Progenitor cell of endocrine pancreas (in vitro differentiated cells): ENCODE data around the gene TADA2A. TPM values are rescaled to one million over a fixed set of nuclear protein-coding genes. Genes with fewer than 3 reads are reported as not detected.
"Not testable (repeated sequence)": the region's sequence is repeated elsewhere in the genome, so short reads cannot be mapped to it uniquely, and the experiment has no call there.

Experiments
- DNase-seq: peaks from one replicate; pipeline ENCODE4 v3.0.0; 2021; ENCODE audit warnings: low spot score; ENCODE audit not compliant: unreplicated experiment
- H3K27ac Mint-ChIP-seq: 2 replicates; pipeline ENCODE4 v1.8.0; 2021; ENCODE audit warnings: mild to moderate bottlenecking, moderate library complexity, mixed read lengths
- H3K27me3 Mint-ChIP-seq: 2 replicates; pipeline ENCODE4 v1.8.0; 2021; ENCODE audit warnings: mixed read lengths
- H3K36me3 Mint-ChIP-seq: 2 replicates; pipeline ENCODE4 v1.8.0; 2022; ENCODE audit warnings: mixed read lengths; ENCODE audit not compliant: insufficient read depth
- H3K4me1 Mint-ChIP-seq: 2 replicates; pipeline ENCODE4 v1.8.0; 2021; ENCODE audit warnings: low read depth, mixed read lengths
- H3K4me3 Mint-ChIP-seq: 2 replicates; pipeline ENCODE4 v1.8.0; 2021; ENCODE audit warnings: low read depth, mild to moderate bottlenecking, moderate library complexity, mixed read lengths
- H3K9me3 Mint-ChIP-seq: 2 replicates; pipeline ENCODE4 v1.8.0; 2021; ENCODE audit warnings: low read depth, mixed read lengths
- CTCF ChIP-seq: fragments of 200-600 bp; sonication (generic); IDR thresholded peaks from one replicate; pipeline ENCODE4 v1.5.0; 2021; ENCODE audit warnings: antibody characterized with exemption, mild to moderate bottlenecking; ENCODE audit not compliant: unreplicated experiment
- total RNA-seq: library from RNA; stranded (reverse); gene quantifications from 2 replicates; pipeline ENCODE4 v1.2.1, GENCODE V29; 2021

TADA2A gene
- total RNA-seq, 1 donor from 2014 or later = 31.5 TPM

GRCh38 chr17:37429453-37429852, 22.8 kb downstream of the TADA2A start:
- Mint-ChIP-seq H3K27me3 (no peaks in the 10 kb centered on the region), H3K27ac (no peak overlapping the region), H3K4me1 (no peaks in the 10 kb centered on the region), H3K9me3 (no peaks in the 10 kb centered on the region), H3K4me3 (no peak overlapping the region), H3K36me3 (peaks cover 21% of the 10 kb centered on the region)
- TF ChIP-seq CTCF = no peak
- DNase-seq = no peak

- Mint-ChIP-seq H3K4me1 (no peaks in the 10 kb centered on the region), H3K27me3 (no peaks in the 10 kb centered on the region), H3K9me3 (no peaks in the 10 kb centered on the region), H3K4me3 (no peak overlapping the region), H3K36me3 (peaks cover 21% of the 10 kb centered on the region), H3K27ac (no peak overlapping the region)
- no peak for TF ChIP-seq CTCF
- no peak for DNase-seq
Measured at GRCh38 chr17:37430051-37430627, 23.5 kb downstream of the TADA2A start.

GRCh38 chr17:37432671-37433070, 26.0 kb downstream of the TADA2A start:
- no peak for DNase-seq
- H3K27me3 Mint-ChIP-seq = no peaks in the 10 kb centered on the region
- no peaks in the 10 kb centered on the region for H3K9me3 Mint-ChIP-seq
- H3K4me1 Mint-ChIP-seq = no peaks in the 10 kb centered on the region
- H3K36me3 Mint-ChIP-seq = peaks cover 17% of the 10 kb centered on the region
- no peak overlapping the region for H3K27ac Mint-ChIP-seq
- no peak overlapping the region for H3K4me3 Mint-ChIP-seq
- TF ChIP-seq CTCF = no peak

GRCh38 chr17:37438141-37438540, 31.5 kb downstream of the TADA2A start:
- H3K4me1 Mint-ChIP-seq = no peaks in the 10 kb centered on the region
- peaks cover 24% of the 10 kb centered on the region for H3K36me3 Mint-ChIP-seq
- H3K9me3 Mint-ChIP-seq = no peaks in the 10 kb centered on the region
- no peak for DNase-seq
- peak; percentile 20 for TF ChIP-seq CTCF
- H3K27me3 Mint-ChIP-seq = no peaks in the 10 kb centered on the region
- no peak overlapping the region for H3K4me3 Mint-ChIP-seq
- no peak overlapping the region for H3K27ac Mint-ChIP-seq

GRCh38 chr17:37440424-37440823, 33.7 kb downstream of the TADA2A start:
- Mint-ChIP-seq H3K4me1 (no peaks in the 10 kb centered on the region), H3K4me3 (no peak overlapping the region), H3K36me3 (peaks cover 19% of the 10 kb centered on the region), H3K27ac (no peak overlapping the region), H3K9me3 (no peaks in the 10 kb centered on the region), H3K27me3 (no peaks in the 10 kb centered on the region)
- no peak for DNase-seq
- no peak for TF ChIP-seq CTCF

GRCh38 chr17:37441369-37442014, 34.8 kb downstream of the TADA2A start:
- H3K36me3 Mint-ChIP-seq = peaks cover 18% of the 10 kb centered on the region
- not testable (repeated sequence) for H3K27ac Mint-ChIP-seq, H3K27me3 Mint-ChIP-seq, H3K9me3 Mint-ChIP-seq, H3K4me3 Mint-ChIP-seq, H3K4me1 Mint-ChIP-seq, DNase-seq
